HK-2 (cell line): Measurements from ENCODE around the gene SRSF6.
"Not testable (repeated sequence)": the region's sequence is repeated elsewhere in the genome, so short reads cannot be mapped to it uniquely, and the experiment has no call there.

ENCODE experiments used
- DNase-seq: peaks from one replicate; pipeline ENCODE4 v3.0.0-alpha.2; 2018; ENCODE audit not compliant: unreplicated experiment

The SRSF6 gene

GRCh38 chr20:43477193-43477592 is 19.5 kb downstream of the SRSF6 start:
- no peak for DNase-seq

GRCh38 chr20:43477619-43478018 is 19.9 kb downstream of the SRSF6 start:
- no peak for DNase-seq

- DNase-seq, result no peak
These were observed 32.3 kb downstream of the SRSF6 start for GRCh38 chr20:43490038-43490437.

- DNase-seq, result no peak
These were observed 34.4 kb downstream of the SRSF6 start for GRCh38 chr20:43492101-43492500.

- DNase-seq, result no peak
These were observed 37.7 kb downstream of the SRSF6 start for GRCh38 chr20:43495388-43495787.

- DNase-seq, result not testable (repeated sequence)
These were observed 44.3 kb downstream of the SRSF6 start for GRCh38 chr20:43502021-43502420.

- no peak for DNase-seq
These were observed 48.5 kb downstream of the SRSF6 start for GRCh38 chr20:43506238-43506637.

- DNase-seq, result peak; percentile 75
These were observed 49.7 kb downstream of the SRSF6 start, which contains the start of gene L3MBTL1 for GRCh38 chr20:43507150-43508080. Gene L3MBTL1, plus strand, starts transcription at chr20:43507697. Its CDS starts 5,807 bp downstream, at chr20:43513504.

GRCh38 chr20:43508106-43508505 is 50.4 kb downstream of the SRSF6 start:
- no peak for DNase-seq

- no peak for DNase-seq
These were observed 50.9 kb downstream of the SRSF6 start for GRCh38 chr20:43508604-43509040.

- DNase-seq, result no peak
These were observed 54.2 kb downstream of the SRSF6 start for GRCh38 chr20:43511879-43512278.

GRCh38 chr20:43513372-43513930 is 55.8 kb downstream of the SRSF6 start:
- no peak for DNase-seq
